SK-N-MC (cell line): ENCODE results near the gene GNAT2.

ENCODE experiments used
- DNase-seq: peaks from one replicate; pipeline ENCODE4 v3.0.0-alpha.2; 2011; ENCODE audit warnings: low read depth, low spot score
- H3K27ac ChIP-seq: fragments of 200-600 bp; sonication (generic); 2 replicates; pipeline ENCODE4 v1.5.1; 2016; ENCODE audit warnings: mixed run types
- H3K36me3 ChIP-seq: fragments of 200-600 bp; sonication (generic); 2 replicates; pipeline ENCODE4 v1.6.1; 2017; ENCODE audit warnings: antibody characterized with exemption, low read length, mixed read lengths; ENCODE audit not compliant: insufficient read depth
- H3K4me3 ChIP-seq: fragments of 200-600 bp; sonication (generic); 2 replicates; pipeline ENCODE4 v1.5.1; 2016
- H3K9ac ChIP-seq: fragments of 200-600 bp; sonication (generic); 2 replicates; pipeline ENCODE4 v1.8.0; 2017; ENCODE audit warnings: mixed run types, mixed read lengths; ENCODE audit not compliant: insufficient read length
- H3K9me3 ChIP-seq: fragments of 200-600 bp; sonication (generic); 2 replicates; pipeline ENCODE4 v1.6.1; 2017; ENCODE audit warnings: low read depth, mild to moderate bottlenecking, antibody characterized with exemption, low read length, moderate library complexity, mixed read lengths
- EZH2 ChIP-seq: fragments of 200-600 bp; sonication (generic); IDR thresholded peaks from one replicate; pipeline ENCODE4 v1.6.1; 2017; ENCODE audit warnings: antibody characterized with exemption
- FOXP2 ChIP-seq: optimal IDR thresholded peaks from 2 replicates; pipeline ENCODE3; 2011; ENCODE audit warnings: mild to moderate bottlenecking, moderate library complexity; ENCODE audit not compliant: insufficient read depth; ENCODE audit errors: extremely low read length, control extremely low read depth
- POLR2AphosphoS5 ChIP-seq: IDR thresholded peaks from 2 replicates; pipeline ENCODE4 v1.6.1; 2012; ENCODE audit warnings: mild to moderate bottlenecking, low read depth, low read length, borderline replicate concordance

Gene GNAT2

DNA sequence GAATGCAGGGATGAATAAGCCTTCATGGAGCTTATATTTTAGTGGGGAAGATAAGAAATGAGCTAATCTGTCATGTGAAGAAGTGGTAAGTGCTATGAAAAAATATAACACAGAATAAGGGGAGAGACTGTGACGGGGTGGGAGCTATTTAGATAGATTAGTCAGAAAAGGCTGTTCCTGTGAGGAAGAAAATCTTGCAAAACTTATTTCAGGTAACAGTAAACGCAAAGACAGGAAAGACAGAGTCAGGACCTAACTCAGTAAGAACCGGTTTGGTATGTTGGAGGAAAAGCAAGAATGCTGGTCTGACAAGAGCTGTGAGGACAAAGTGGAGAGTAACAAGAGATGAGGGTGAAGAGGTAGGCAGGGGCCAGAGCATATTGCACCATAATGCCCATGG lies 49.0 kb downstream of the GNAT2 start:
- TF ChIP-seq EZH2 (no peak), FOXP2 (no peak), POLR2AphosphoS5 (no peak)
- Histone ChIP-seq H3K36me3 (no peaks in the 10 kb centered on the region), H3K9me3 (no peaks in the 10 kb centered on the region), H3K27ac (no peak overlapping the region), H3K4me3 (no peak overlapping the region), H3K9ac (no peak overlapping the region)
- DNase-seq = no peak

DNA sequence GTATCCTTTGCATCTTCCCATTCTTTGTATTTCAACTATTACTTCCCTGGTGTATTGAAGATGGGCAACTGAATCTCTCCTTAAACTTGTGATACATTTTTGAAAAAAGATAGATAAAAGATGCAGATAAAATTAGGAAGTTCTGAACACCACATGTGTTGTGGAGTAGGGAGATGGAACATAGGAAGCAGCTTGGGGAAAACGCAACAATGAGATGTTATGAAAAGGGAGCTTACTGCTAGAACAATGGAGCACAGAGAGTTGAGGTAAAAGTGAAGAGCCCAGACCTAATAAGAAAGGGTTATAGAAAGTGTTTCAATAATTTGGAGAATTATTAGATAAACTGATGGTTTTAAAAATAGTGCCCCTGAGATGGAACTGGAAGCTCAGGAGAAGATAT lies 50.1 kb downstream of the GNAT2 start:
- H3K9ac ChIP-seq = no peak overlapping the region
- no peak for TF ChIP-seq FOXP2
- TF ChIP-seq EZH2 = no peak
- no peak for TF ChIP-seq POLR2AphosphoS5
- no peak overlapping the region for H3K4me3 ChIP-seq
- no peak overlapping the region for H3K27ac ChIP-seq
- no peaks in the 10 kb centered on the region for H3K36me3 ChIP-seq
- no peaks in the 10 kb centered on the region for H3K9me3 ChIP-seq
- no peak for DNase-seq

GRCh38 chr1:109567877-109568672 lies 51.3 kb downstream of the GNAT2 start:
- Histone ChIP-seq H3K4me3 (no peak overlapping the region), H3K9ac (no peak overlapping the region), H3K27ac (no peak overlapping the region), H3K9me3 (no peaks in the 10 kb centered on the region), H3K36me3 (no peaks in the 10 kb centered on the region)
- DNase-seq = no peak
- TF ChIP-seq FOXP2 (no peak), POLR2AphosphoS5 (no peak), EZH2 (no peak)

DNA sequence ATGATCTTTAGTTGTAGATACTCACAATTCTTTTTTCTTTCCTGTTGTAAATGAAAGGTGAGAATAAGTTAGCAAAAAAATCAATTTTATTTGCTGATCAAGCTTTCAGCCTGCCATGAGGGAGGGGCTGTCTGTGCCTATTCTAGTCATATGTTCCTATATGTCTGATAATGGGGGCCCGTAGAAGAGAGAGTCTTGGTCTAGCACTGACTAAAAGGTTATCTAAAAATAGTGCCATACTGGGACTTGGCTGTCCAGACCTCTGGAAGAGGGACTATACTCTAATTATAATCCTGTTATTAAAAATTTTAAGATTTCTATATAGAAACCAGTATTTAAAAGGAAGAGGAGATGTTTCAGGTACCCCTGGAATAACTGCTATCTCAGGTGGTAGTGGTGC lies 52.4 kb downstream of the GNAT2 start:
- no peak overlapping the region for H3K9ac ChIP-seq
- H3K36me3 ChIP-seq = no peaks in the 10 kb centered on the region
- DNase-seq = no peak
- H3K9me3 ChIP-seq = no peaks in the 10 kb centered on the region
- H3K27ac ChIP-seq = no peak overlapping the region
- TF ChIP-seq FOXP2 (no peak), POLR2AphosphoS5 (no peak), EZH2 (no peak)
- H3K4me3 ChIP-seq = no peak overlapping the region

- Histone ChIP-seq H3K4me3 (no peak overlapping the region), H3K36me3 (no peaks in the 10 kb centered on the region), H3K9ac (no peak overlapping the region), H3K9me3 (no peaks in the 10 kb centered on the region), H3K27ac (no peak overlapping the region)
- no peak for TF ChIP-seq FOXP2
- no peak for TF ChIP-seq POLR2AphosphoS5
- no peak for TF ChIP-seq EZH2
- no peak for DNase-seq
Measured at GRCh38 chr1:109565241-109565640, 54.2 kb downstream of the GNAT2 start.

DNA sequence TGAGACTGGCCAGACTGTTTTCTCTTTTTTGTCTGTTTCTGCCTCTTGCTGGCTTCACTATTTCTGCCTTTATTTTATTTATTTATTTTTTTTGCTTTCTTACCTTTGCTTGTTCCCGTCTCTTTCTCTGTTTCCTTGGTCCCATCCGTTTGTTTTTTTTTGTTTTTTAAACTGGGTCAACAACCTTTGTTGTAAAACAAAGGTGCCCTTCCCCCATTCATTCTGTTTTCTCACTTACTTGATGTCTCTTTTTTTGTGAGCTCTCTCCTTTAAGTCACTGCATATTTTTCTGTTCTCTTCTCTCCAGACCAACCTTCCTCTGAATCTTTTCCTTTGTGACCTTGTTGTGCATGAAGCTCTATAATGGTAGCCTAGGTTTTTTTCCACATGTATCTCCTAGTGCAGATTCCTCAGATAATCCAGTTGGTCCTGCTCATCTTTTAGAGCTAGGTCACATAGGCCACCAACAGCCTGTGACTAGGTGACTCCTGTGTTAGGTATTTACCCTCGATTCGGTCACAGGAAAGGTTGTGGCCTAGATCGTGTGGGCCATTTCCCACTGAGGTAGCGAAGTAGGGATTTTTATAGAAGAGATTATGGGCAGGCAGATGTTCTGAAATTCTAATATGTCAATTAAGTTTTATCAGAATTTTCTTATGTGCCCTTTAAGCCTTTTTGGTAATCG lies 55.1 kb downstream of the GNAT2 start:
- DNase-seq = no peak
- Histone ChIP-seq H3K4me3 (no peak overlapping the region), H3K9me3 (no peaks in the 10 kb centered on the region), H3K36me3 (no peaks in the 10 kb centered on the region), H3K9ac (no peak overlapping the region), H3K27ac (no peak overlapping the region)
- TF ChIP-seq POLR2AphosphoS5 (no peak), FOXP2 (no peak), EZH2 (no peak)

DNA sequence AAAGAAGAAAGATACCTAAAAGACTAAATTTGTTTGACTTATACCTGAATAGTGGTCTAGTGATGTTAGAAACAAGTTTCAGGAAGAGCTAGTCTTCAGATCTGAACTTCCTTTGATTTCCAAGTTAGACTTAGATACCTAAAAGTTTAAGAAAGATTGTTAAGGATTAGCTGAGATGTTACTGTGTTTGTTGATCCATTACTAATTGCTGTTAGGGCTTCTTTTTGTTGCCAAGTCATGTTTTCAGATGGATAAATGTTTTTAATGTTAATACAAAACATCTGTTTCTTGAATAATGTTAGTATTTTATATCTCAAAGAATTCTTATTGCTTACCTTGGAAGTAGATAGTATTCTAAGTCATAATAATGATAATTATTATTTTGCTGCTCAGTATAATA lies 59.4 kb downstream of the GNAT2 start:
- H3K9me3 ChIP-seq = no peaks in the 10 kb centered on the region
- H3K4me3 ChIP-seq = no peak overlapping the region
- no peaks in the 10 kb centered on the region; the same call in 1 of the 2 replicates for H3K36me3 ChIP-seq
- TF ChIP-seq POLR2AphosphoS5 (no peak), FOXP2 (no peak), EZH2 (no peak)
- DNase-seq = no peak
- no peak overlapping the region for H3K9ac ChIP-seq
- no peak overlapping the region for H3K27ac ChIP-seq

DNA sequence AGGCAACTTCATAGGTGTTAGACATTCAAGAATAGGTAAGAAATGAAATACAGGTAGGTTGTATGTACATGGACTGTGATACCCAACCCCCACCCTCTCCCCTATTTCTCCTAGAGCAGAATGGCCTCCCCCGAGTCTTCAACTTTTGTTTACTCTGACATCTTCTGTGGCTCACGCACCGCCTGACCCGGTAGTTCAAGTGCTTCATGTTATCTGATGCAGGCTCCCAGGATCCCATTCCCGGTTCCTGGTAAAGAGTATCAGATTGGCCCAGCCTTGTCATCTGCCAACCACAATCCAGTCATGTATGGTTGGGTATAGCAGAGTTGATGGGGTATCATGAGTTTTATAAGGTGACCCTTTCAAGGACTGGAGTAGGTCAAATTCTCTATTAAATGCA lies 61.9 kb downstream of the GNAT2 start:
- H3K4me3 ChIP-seq = no peak overlapping the region
- no peaks in the 10 kb centered on the region for H3K9me3 ChIP-seq
- H3K9ac ChIP-seq = no peak overlapping the region
- TF ChIP-seq EZH2 (no peak), FOXP2 (no peak), POLR2AphosphoS5 (no peak)
- H3K36me3 ChIP-seq = no peaks in the 10 kb centered on the region; the same call in 1 of the 2 replicates
- H3K27ac ChIP-seq = no peak overlapping the region
- no peak for DNase-seq
